GM23248 (cell line): Measurements from ENCODE around the gene PLLP.

ENCODE experiments used
- EZH2 ChIP-seq: fragments of 200-600 bp; sonication (generic); IDR thresholded peaks from 2 replicates; pipeline ENCODE4 v1.6.1; 2018; ENCODE audit warnings: antibody characterized with exemption, mild to moderate bottlenecking; ENCODE audit not compliant: insufficient read depth, poor library complexity, severe bottlenecking
- EZH2phosphoT487 ChIP-seq: fragments of 200-600 bp; sonication (generic); IDR thresholded peaks from 2 replicates; pipeline ENCODE4 v1.6.1; 2018; ENCODE audit warnings: antibody characterized with exemption, moderate library complexity, mild to moderate bottlenecking, low read depth; ENCODE audit not compliant: insufficient read depth

DNA sequence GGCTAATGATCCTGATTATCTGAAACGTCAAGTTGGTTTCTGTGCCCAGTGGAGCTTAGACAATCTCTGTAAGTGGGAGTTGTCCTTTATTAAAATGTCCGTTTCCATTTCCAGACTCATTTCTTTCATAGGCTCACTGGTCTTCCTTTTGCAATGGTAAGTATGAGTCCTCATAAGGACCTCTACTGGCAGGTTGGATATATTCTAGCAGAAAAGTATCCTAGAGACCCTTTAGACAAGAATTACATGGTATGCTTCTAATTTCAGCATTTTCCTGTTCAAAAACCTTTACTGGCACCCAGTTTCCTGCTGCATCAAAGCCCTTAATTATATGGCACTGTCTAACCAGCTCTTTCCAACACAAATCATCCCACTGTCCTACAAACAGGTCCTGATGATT is 67.5 kb downstream of the PLLP start:
- TF ChIP-seq EZH2 (no peak), EZH2phosphoT487 (no peak)
